HEK293T (cell line): Measurements from ENCODE around the gene ZNF418.

Experiments
- CTCF ChIA-PET: fragments of 350-600 bp; formaldehyde crosslinking; extraction: SDS; loops from one replicate; lab custom pipeline; 2021; ENCODE audit warnings: antibody characterized with exemption, inconsistent platforms; lab: Yijun Ruan, JAX
- POLR2A ChIA-PET: fragments of 350-600 bp; formaldehyde crosslinking; extraction: SDS; loops from one replicate; lab custom pipeline; 2020; ENCODE audit warnings: antibody characterized with exemption, inconsistent platforms; lab: Yijun Ruan, JAX
- DNase-seq: peaks from one replicate; pipeline ENCODE4 v3.0.0; 2012; ENCODE audit warnings: mixed read lengths; ENCODE audit errors: extremely low spot score
- FOXK2 ChIP-seq: fragments of 450-650 bp; IDR thresholded peaks from 2 replicates; pipeline ENCODE4 v1.6.1; 2016; ENCODE audit warnings: mild to moderate bottlenecking
- FOXM1 ChIP-seq: fragments of 450-650 bp; IDR thresholded peaks from 2 replicates; pipeline ENCODE4 v1.6.1; 2017; ENCODE audit warnings: mild to moderate bottlenecking, borderline replicate concordance
- L3MBTL2 ChIP-seq: fragments of 450-650 bp; conservative IDR thresholded peaks from 2 replicates; pipeline ENCODE4 v1.6.1; 2016; ENCODE audit warnings: mild to moderate bottlenecking
- LEF1 ChIP-seq: fragments of 450-650 bp; IDR thresholded peaks from 2 replicates; pipeline ENCODE4 v1.6.1; 2017; ENCODE audit warnings: mild to moderate bottlenecking, borderline replicate concordance
- SP1 ChIP-seq: fragments of 450-650 bp; IDR thresholded peaks from 2 replicates; pipeline ENCODE4 v1.6.1; 2017
- TARDBP ChIP-seq: fragments of 450-650 bp; IDR thresholded peaks from 2 replicates; pipeline ENCODE4 v1.6.1; 2016

The ZNF418 gene

GRCh38 chr19:57872450-57872849, 62.8 kb downstream of the ZNF418 start:
- POLR2A ChIA-PET: no interaction called here
- DNase-seq: no peak
- TF ChIP-seq L3MBTL2 (no peak), FOXK2 (no peak), TARDBP (no peak), LEF1 (no peak), FOXM1 (no peak), SP1 (no peak)
- CTCF ChIA-PET: no interaction called here
